ENCODE measurements around the gene GLI1. TPM values are rescaled to one million over a fixed set of nuclear protein-coding genes. Genes with fewer than 3 reads are reported as not detected.
A peak's percentile ranks its signal among the peaks of the same experiment; 100 is the strongest.

Gene GLI1
- total RNA-seq, 2 donors from 2014 or later = 0.10 to 0.22 TPM

DNA sequence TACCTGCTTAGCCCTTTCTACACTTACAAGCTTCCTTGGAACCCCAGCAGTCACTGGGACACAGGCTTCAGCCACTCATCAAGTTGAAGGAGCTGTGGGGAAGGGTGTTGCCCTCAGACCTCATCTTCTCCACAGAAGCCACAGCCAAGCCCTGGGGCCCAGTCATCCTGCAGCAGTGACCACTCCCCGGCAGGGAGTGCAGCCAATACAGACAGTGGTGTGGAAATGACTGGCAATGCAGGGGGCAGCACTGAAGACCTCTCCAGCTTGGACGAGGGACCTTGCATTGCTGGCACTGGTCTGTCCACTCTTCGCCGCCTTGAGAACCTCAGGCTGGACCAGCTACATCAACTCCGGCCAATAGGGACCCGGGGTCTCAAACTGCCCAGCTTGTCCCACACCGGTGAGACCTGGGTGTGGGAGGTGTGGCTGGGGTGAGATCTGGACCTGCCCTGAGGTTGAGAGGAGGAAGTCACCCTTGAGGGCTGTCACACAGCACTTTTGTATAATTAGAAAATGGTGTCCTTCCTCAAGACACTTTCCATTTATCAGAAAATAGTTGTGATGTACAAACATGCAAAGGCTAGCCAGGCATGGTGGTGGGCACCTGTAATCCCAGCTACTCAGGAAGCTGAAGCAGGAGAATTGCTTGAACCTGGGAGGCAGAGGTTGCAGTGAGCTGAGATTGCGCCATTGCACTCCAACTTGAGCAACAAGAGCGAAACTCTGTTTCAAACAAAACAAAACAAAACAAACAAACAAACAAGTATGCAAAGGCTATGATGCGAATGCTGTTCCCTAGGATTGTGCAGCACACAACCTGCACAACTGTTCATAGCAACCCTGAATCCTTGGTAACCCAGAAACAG, 9.9 kb downstream of the GLI1 start:
- DNase-seq (no peak), ATAC-seq (no peak)
- peak overlapping the region; percentile 79 for H3K27ac Mint-ChIP-seq
- H3K27me3 Mint-ChIP-seq = no peaks in the 10 kb centered on the region
- H3K4me1 Mint-ChIP-seq = peaks cover 42% of the 10 kb centered on the region
- no peaks in the 10 kb centered on the region for H3K9me3 ChIP-seq (ENCODE audit: control insufficient read depth, low read length, poor library complexity, severe bottlenecking)
- H3K4me3 Mint-ChIP-seq = no peak overlapping the region
- peaks cover 14% of the 10 kb centered on the region for H3K36me3 Mint-ChIP-seq (ENCODE audit: low read depth)

- ATAC-seq = no peak
- no peaks in the 10 kb centered on the region for H3K9me3 ChIP-seq (ENCODE audit: control insufficient read depth, low read length, poor library complexity, severe bottlenecking)
- H3K4me1 Mint-ChIP-seq = peaks cover 42% of the 10 kb centered on the region
- no peaks in the 10 kb centered on the region for H3K27me3 Mint-ChIP-seq
- DNase-seq = no peak
- H3K36me3 Mint-ChIP-seq (ENCODE audit: low read depth) = peaks cover 17% of the 10 kb centered on the region
- H3K4me3 Mint-ChIP-seq = peak overlapping the region; percentile 55
- H3K27ac Mint-ChIP-seq = no peak overlapping the region
Measured at GRCh38 chr12:57470286-57470969, 10.8 kb downstream of the GLI1 start.

DNA sequence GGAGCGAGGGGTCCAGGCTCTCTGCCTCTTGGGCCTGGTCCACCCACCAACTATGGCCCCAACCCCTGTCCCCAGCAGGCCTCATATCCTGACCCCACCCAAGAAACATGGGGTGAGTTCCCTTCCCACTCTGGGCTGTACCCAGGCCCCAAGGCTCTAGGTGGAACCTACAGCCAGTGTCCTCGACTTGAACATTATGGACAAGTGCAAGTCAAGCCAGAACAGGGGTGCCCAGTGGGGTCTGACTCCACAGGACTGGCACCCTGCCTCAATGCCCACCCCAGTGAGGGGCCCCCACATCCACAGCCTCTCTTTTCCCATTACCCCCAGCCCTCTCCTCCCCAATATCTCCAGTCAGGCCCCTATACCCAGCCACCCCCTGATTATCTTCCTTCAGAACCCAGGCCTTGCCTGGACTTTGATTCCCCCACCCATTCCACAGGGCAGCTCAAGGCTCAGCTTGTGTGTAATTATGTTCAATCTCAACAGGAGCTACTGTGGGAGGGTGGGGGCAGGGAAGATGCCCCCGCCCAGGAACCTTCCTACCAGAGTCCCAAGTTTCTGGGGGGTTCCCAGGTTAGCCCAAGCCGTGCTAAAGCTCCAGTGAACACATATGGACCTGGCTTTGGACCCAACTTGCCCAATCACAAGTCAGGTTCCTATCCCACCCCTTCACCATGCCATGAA, 11.5 kb downstream of the GLI1 start:
- peaks cover 37% of the 10 kb centered on the region for H3K4me1 Mint-ChIP-seq
- H3K27ac Mint-ChIP-seq = peak overlapping the region; percentile 43
- H3K36me3 Mint-ChIP-seq (ENCODE audit: low read depth) = peaks cover 17% of the 10 kb centered on the region
- DNase-seq (no peak), ATAC-seq (no peak)
- H3K9me3 ChIP-seq (ENCODE audit: control insufficient read depth, low read length, poor library complexity, severe bottlenecking) = no peaks in the 10 kb centered on the region
- H3K27me3 Mint-ChIP-seq = no peaks in the 10 kb centered on the region
- peak overlapping the region; percentile 41 for H3K4me3 Mint-ChIP-seq

GRCh38 chr12:57471661-57472060, 12.1 kb downstream of the GLI1 start:
- DNase-seq (no peak), ATAC-seq (no peak)
- H3K9me3 ChIP-seq (ENCODE audit: control insufficient read depth, low read length, poor library complexity, severe bottlenecking) = no peaks in the 10 kb centered on the region
- H3K4me1 Mint-ChIP-seq = peaks cover 43% of the 10 kb centered on the region
- H3K36me3 Mint-ChIP-seq (ENCODE audit: low read depth) = peaks cover 17% of the 10 kb centered on the region
- H3K27me3 Mint-ChIP-seq = no peaks in the 10 kb centered on the region
- peak overlapping the region; percentile 43 for H3K27ac Mint-ChIP-seq
- no peak overlapping the region for H3K4me3 Mint-ChIP-seq

DNA sequence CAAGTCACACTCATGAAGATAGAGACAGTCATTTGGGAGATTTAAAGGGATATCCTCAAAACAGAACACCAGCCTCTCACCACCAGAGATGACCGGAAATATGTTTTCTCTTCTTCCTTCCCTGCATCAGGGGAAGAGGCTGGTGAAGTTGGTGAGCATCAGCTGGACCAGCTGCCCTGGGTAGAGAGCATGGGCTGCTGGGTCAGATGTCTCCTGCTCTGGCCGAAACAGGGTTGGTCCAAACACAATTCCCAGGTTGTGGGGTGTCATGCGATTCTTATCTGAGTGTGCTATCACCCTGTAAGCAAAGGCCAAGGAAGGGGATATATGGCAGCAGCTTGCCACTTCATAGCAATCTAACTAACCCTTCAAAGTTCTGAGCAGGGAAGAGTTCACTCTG, 12.8 kb downstream of the GLI1 start:
- peaks cover 47% of the 10 kb centered on the region for H3K4me1 Mint-ChIP-seq
- ATAC-seq (no peak), DNase-seq (no peak)
- no peak overlapping the region for H3K27ac Mint-ChIP-seq
- H3K36me3 Mint-ChIP-seq (ENCODE audit: low read depth) = peaks cover 19% of the 10 kb centered on the region
- no peaks in the 10 kb centered on the region for H3K27me3 Mint-ChIP-seq
- no peak overlapping the region for H3K4me3 Mint-ChIP-seq
- no peaks in the 10 kb centered on the region for H3K9me3 ChIP-seq (ENCODE audit: control insufficient read depth, low read length, poor library complexity, severe bottlenecking)

DNA sequence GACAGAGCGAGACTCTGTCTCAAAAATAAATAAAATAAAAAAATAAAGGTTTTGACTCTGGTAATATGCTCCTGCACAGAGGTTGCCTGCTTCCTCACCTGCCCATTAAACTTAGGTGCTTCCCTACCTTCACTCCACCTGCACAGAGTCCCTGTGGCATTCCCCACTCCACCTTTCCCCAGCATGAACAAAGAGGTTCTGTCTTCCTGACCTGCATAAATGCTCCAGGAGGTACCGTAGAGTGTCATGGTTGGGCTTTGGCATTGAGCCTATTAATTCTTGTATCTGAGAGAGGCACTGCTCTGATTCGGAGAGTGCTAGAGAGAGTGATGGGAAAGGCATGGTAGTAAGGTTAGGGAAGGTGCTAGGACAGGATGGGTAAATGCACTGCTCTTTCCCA, 13.8 kb downstream of the GLI1 start:
- ATAC-seq (no peak), DNase-seq (no peak)
- Mint-ChIP-seq H3K4me3 (no peak overlapping the region), H3K27ac (peak overlapping the region; percentile 88), H3K36me3 (ENCODE audit: low read depth) (peaks cover 19% of the 10 kb centered on the region), H3K4me1 (peaks cover 50% of the 10 kb centered on the region), H3K27me3 (no peaks in the 10 kb centered on the region)
- H3K9me3 ChIP-seq (ENCODE audit: control insufficient read depth, low read length, poor library complexity, severe bottlenecking) = no peaks in the 10 kb centered on the region

DNA sequence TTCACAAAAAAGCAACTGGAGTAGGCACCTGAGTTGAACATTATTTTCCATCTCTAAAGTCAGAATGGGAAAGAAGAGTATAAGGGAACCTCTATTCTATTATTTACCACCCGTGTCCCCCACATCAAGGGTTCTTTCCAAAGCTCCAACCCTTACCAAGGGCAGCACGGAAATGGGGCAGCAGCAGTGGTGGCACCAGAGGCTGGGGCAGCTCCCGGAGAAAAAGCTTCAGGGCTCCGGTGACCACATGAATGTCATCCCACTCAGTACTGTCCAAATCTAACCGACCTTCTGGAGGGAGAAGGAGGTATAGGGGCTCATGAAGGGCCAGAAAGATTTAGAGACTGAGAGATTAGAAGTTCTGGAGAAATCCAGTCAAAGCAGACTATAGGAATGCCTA, 14.3 kb downstream of the GLI1 start:
- Mint-ChIP-seq H3K36me3 (ENCODE audit: low read depth) (peaks cover 19% of the 10 kb centered on the region), H3K4me1 (peaks cover 55% of the 10 kb centered on the region), H3K27me3 (no peaks in the 10 kb centered on the region), H3K4me3 (peak overlapping the region; percentile 75), H3K27ac (peak overlapping the region; percentile 88)
- DNase-seq (no peak), ATAC-seq (no peak)
- no peaks in the 10 kb centered on the region for H3K9me3 ChIP-seq (ENCODE audit: control insufficient read depth, low read length, poor library complexity, severe bottlenecking)

- H3K4me3 Mint-ChIP-seq = peak overlapping the region; percentile 75
- H3K36me3 Mint-ChIP-seq (ENCODE audit: low read depth) = peaks cover 16% of the 10 kb centered on the region
- DNase-seq (no peak), ATAC-seq (no peak)
- no peaks in the 10 kb centered on the region for H3K27me3 Mint-ChIP-seq
- peak overlapping the region; percentile 88 for H3K27ac Mint-ChIP-seq
- no peaks in the 10 kb centered on the region for H3K9me3 ChIP-seq (ENCODE audit: control insufficient read depth, low read length, poor library complexity, severe bottlenecking)
- H3K4me1 Mint-ChIP-seq = peaks cover 60% of the 10 kb centered on the region
Measured at GRCh38 chr12:57474430-57474829, 14.8 kb downstream of the GLI1 start.

GRCh38 chr12:57474862-57475261, 15.3 kb downstream of the GLI1 start:
- ATAC-seq = no peak
- Mint-ChIP-seq H3K27ac (peak overlapping the region; percentile 88), H3K4me3 (peak overlapping the region; percentile 75), H3K27me3 (no peaks in the 10 kb centered on the region), H3K36me3 (ENCODE audit: low read depth) (peaks cover 16% of the 10 kb centered on the region), H3K4me1 (peaks cover 64% of the 10 kb centered on the region)
- no peaks in the 10 kb centered on the region for H3K9me3 ChIP-seq (ENCODE audit: control insufficient read depth, low read length, poor library complexity, severe bottlenecking)
- no peak for DNase-seq

DNA sequence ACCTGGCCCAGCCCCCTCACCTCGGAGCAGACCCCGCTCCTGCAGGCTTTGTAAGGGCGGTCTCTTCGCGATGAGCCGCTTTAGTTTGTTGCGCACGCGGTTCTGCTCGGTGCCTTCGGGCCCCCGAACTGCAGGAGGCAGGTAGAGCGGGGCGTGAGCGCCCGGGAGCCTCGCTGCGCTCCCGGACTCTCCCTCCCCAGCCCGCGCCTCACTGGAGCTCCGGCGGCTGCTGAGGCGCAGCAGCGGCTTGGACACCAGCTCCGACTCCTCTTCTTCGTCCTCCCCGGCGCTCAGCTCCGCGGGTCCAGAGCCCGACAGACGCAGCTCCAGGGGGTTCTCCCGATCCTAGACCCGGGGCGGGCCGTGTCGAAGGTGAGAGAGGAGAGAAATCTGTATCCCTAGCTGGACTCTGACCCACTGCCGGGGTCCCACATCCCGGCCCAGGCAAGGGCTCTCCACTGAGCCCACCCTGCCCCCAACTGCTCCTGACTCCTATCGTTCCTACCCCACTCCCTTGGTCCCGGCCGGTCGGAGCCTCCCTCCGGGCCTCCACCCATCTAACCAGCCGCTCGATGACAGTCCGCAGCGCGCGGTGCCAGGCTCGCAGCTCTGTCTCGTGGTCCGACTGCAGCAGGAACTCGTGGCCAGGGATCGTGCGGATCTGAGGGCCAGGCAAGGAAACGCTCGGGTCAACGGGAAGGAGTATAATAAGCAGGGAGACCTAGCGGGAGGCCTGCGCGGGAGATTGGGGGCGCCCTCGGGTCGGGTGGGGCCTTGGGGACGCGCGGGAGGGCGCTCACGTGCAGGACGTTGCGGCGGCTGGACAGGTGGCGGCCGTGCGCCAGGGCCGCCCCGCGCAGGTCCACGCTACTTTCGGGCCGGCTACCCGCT, 15.9 kb downstream of the GLI1 start:
- Mint-ChIP-seq H3K27ac (peak overlapping the region; percentile 100), H3K4me3 (peak overlapping the region; percentile 98), H3K36me3 (ENCODE audit: low read depth) (peaks cover 16% of the 10 kb centered on the region), H3K27me3 (no peaks in the 10 kb centered on the region), H3K4me1 (peaks cover 69% of the 10 kb centered on the region)
- ATAC-seq = no peak
- H3K9me3 ChIP-seq (ENCODE audit: control insufficient read depth, low read length, poor library complexity, severe bottlenecking) = no peaks in the 10 kb centered on the region
- no peak for DNase-seq

DNA sequence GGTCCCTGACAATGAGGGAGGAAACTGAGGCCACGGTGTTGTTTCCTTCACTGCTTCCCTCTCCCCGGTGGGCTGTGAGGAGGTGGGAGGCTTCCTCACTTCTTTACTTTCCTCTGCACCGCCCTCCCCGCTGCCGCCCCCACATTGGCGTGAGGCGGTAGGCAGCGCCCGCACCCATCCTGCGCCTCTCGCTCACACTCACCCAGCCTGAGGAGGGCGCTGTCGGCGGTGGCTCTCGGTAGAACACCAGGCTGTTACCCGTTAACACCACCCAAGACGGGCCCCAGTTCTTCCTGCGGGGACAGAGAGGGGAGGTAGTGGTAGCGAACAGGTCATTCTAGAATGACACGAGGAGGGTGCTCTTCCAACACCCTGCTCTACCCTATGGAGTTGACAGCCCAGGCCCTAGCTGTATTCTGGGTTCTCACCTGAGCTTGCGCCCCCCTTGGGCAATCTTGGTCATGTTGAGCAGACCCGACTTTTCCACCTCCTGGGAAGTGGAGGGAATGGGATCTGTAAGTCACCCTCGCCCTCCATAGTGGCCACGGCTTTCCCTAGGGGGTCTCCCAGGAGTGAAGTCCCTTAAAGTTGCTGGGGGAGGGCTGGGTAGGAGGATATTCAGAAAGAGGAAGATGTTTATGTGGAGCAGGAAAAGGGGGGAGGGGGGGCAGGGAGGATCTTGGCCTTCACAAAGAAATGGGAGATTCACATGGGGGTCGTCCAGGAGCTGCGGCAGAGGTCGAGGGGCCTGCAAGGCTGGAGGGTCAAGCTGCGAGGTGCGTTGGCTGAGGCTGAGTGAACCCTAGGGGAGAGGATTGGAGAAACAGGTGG, 16.8 kb downstream of the GLI1 start:
- Mint-ChIP-seq H3K4me1 (peaks cover 73% of the 10 kb centered on the region), H3K27ac (peak overlapping the region; percentile 100), H3K36me3 (ENCODE audit: low read depth) (peaks cover 16% of the 10 kb centered on the region), H3K27me3 (no peaks in the 10 kb centered on the region), H3K4me3 (peak overlapping the region; percentile 98)
- peak; percentile 35 for ATAC-seq
- H3K9me3 ChIP-seq (ENCODE audit: control insufficient read depth, low read length, poor library complexity, severe bottlenecking) = no peaks in the 10 kb centered on the region
- peak; percentile 45 to 68 (median 56) for DNase-seq

Data from T-helper 17 cell (primary cell).